H9 (cell line): ENCODE measurements around the gene SEMA3G. TPM values are rescaled to one million over a fixed set of nuclear protein-coding genes. Genes with fewer than 3 reads are reported as not detected.
A peak's percentile ranks its signal among the peaks of the same experiment; 100 is the strongest.

ENCODE experiments used
- DNase-seq: peaks from one replicate; pipeline ENCODE4 v3.0.0-alpha.2; 2017
- H2AFZ ChIP-seq: one replicate; pipeline ENCODE4 v1.6.1; 2013; ENCODE audit warnings: mild to moderate bottlenecking, low read length, control low read depth, moderate library complexity
- H2AK5ac ChIP-seq: 2 replicates; pipeline ENCODE4 v1.6.1; 2013; ENCODE audit warnings: low read length, control low read depth, mixed read lengths; ENCODE audit not compliant: insufficient read length
- H2BK120ac ChIP-seq: one replicate; pipeline ENCODE4 v1.6.1; 2013; ENCODE audit warnings: low read depth, mild to moderate bottlenecking, low read length, control low read depth, inconsistent platforms; ENCODE audit not compliant: poor library complexity, severe bottlenecking
- H2BK12ac ChIP-seq: 2 replicates; pipeline ENCODE4 v1.6.1; 2013; ENCODE audit warnings: low read length, control low read depth, mixed read lengths, low read depth; ENCODE audit not compliant: insufficient read length
- H2BK15ac ChIP-seq: 2 replicates; pipeline ENCODE4 v1.6.1; 2013; ENCODE audit warnings: low read depth, low read length, control low read depth
- H2BK20ac ChIP-seq: one replicate; pipeline ENCODE4 v1.6.1; 2013; ENCODE audit warnings: low read depth, mild to moderate bottlenecking, low read length, control low read depth, inconsistent platforms; ENCODE audit not compliant: poor library complexity, severe bottlenecking
- H2BK5ac ChIP-seq: 2 replicates; pipeline ENCODE4 v1.6.1; 2013; ENCODE audit warnings: low read length, control low read depth, mixed read lengths; ENCODE audit not compliant: insufficient read length
- H3K14ac ChIP-seq: 2 replicates; pipeline ENCODE4 v1.6.1; 2013; ENCODE audit warnings: low read length, control low read depth; ENCODE audit not compliant: insufficient read depth
- H3K18ac ChIP-seq: 2 replicates; pipeline ENCODE4 v1.6.1; 2013; ENCODE audit warnings: low read depth, mild to moderate bottlenecking, mixed read lengths, low read length, control low read depth; ENCODE audit not compliant: insufficient read length
- H3K23ac ChIP-seq: 2 replicates; pipeline ENCODE4 v1.6.1; 2013; ENCODE audit warnings: low read length, control low read depth, mixed read lengths, low read depth; ENCODE audit not compliant: insufficient read length
- H3K23me2 ChIP-seq: 2 replicates; pipeline ENCODE4 v1.6.1; 2013; ENCODE audit warnings: low read depth, mild to moderate bottlenecking, mixed read lengths, low read length, control low read depth; ENCODE audit not compliant: insufficient read length, poor library complexity, severe bottlenecking
- H3K27ac ChIP-seq: 2 replicates; pipeline ENCODE4 v1.5.1; 2013; ENCODE audit warnings: low read length, control low read depth, mixed read lengths, low read depth; ENCODE audit not compliant: insufficient read length
- H3K27me3 ChIP-seq: 2 replicates; pipeline ENCODE4 v1.6.1; 2013; ENCODE audit warnings: low read length, control low read depth, inconsistent platforms; ENCODE audit not compliant: insufficient read depth
- H3K4ac ChIP-seq: 2 replicates; pipeline ENCODE4 v1.6.1; 2013; ENCODE audit warnings: low read depth, mild to moderate bottlenecking, control low read depth, inconsistent platforms, low read length, moderate library complexity
- H3K4me1 ChIP-seq: 2 replicates; pipeline ENCODE4 v1.6.1; 2013; ENCODE audit warnings: low read length, control low read depth, inconsistent platforms; ENCODE audit not compliant: insufficient read depth
- H3K4me2 ChIP-seq: 2 replicates; pipeline ENCODE4 v1.6.1; 2013; ENCODE audit warnings: low read length, control low read depth, mixed read lengths; ENCODE audit not compliant: insufficient read length, insufficient read depth
- H3K56ac ChIP-seq: 2 replicates; pipeline ENCODE4 v1.6.1; 2013; ENCODE audit warnings: low read depth, mild to moderate bottlenecking, mixed read lengths, low read length, control low read depth; ENCODE audit not compliant: insufficient read length
- H3K79me1 ChIP-seq: 2 replicates; pipeline ENCODE4 v1.6.1; 2013; ENCODE audit warnings: low read depth, mild to moderate bottlenecking, moderate library complexity, low read length, control low read depth, inconsistent platforms; ENCODE audit not compliant: insufficient read depth, poor library complexity, severe bottlenecking
- H3K79me2 ChIP-seq: 2 replicates; pipeline ENCODE4 v1.6.1; 2013; ENCODE audit warnings: low read length, control low read depth, inconsistent platforms; ENCODE audit not compliant: insufficient read depth
- H3K9ac ChIP-seq: 2 replicates; pipeline ENCODE4 v1.6.1; 2013; ENCODE audit warnings: low read length, control low read depth, mixed read lengths; ENCODE audit not compliant: insufficient read length; ENCODE audit errors: extremely low read depth
- H3K9me3 ChIP-seq: one replicate; pipeline ENCODE4 v1.6.1; 2013; ENCODE audit warnings: low read depth, low read length, inconsistent platforms; ENCODE audit not compliant: control insufficient read depth
- H3T11ph ChIP-seq: one replicate; pipeline ENCODE4 v1.6.1; 2013; ENCODE audit warnings: mild to moderate bottlenecking, low read length, control low read depth, inconsistent platforms
- H4K20me1 ChIP-seq: one replicate; pipeline ENCODE4 v1.6.1; 2013; ENCODE audit not compliant: control insufficient read depth, insufficient read length, insufficient read depth
- H4K5ac ChIP-seq: 2 replicates; pipeline ENCODE4 v1.6.1; 2013; ENCODE audit warnings: low read depth, mild to moderate bottlenecking, mixed read lengths, low read length, control low read depth; ENCODE audit not compliant: insufficient read length
- H4K8ac ChIP-seq: replicated peaks from 2 replicates; pipeline ENCODE4 v1.6.1; 2013; ENCODE audit warnings: low read length, control low read depth, mixed read lengths, low read depth; ENCODE audit not compliant: insufficient read length
- H4K91ac ChIP-seq: 2 replicates; pipeline ENCODE4 v1.6.1; 2013; ENCODE audit warnings: low read depth, mild to moderate bottlenecking, moderate library complexity, mixed read lengths, low read length, control low read depth; ENCODE audit not compliant: insufficient read length
- H3K27ac Mint-ChIP-seq, 3 experiments: 2 replicates in 2 of 3; 3 replicates in 1 of 3; pipeline ENCODE4 v1.8.0; 2020 to 2021; ENCODE audit warnings: mixed read lengths in 3 of 3, mild to moderate bottlenecking in 1 of 3, moderate library complexity in 1 of 3
- H3K27me3 Mint-ChIP-seq: 2 replicates; pipeline ENCODE4 v1.8.0; 2021; ENCODE audit warnings: low read depth, mild to moderate bottlenecking, moderate library complexity, mixed read lengths
- H3K36me3 Mint-ChIP-seq, 3 experiments: 2 replicates in 2 of 3; 3 replicates in 1 of 3; pipeline ENCODE4 v1.8.0; 2020 to 2021; ENCODE audit warnings: low read depth in 3 of 3, mixed read lengths in 3 of 3; ENCODE audit not compliant: insufficient read depth in 1 of 3
- H3K4me1 Mint-ChIP-seq, 2 experiments: 2 replicates each; pipeline ENCODE4 v1.8.0; 2020; ENCODE audit warnings: mixed read lengths in 2 of 2
- H3K4me3 Mint-ChIP-seq, 2 experiments: 2 replicates in 1 of 2; 3 replicates in 1 of 2; pipeline ENCODE4 v1.8.0; 2020 to 2021; ENCODE audit warnings: mild to moderate bottlenecking in 2 of 2, mixed read lengths in 2 of 2, moderate library complexity in 1 of 2
- H3K9me3 Mint-ChIP-seq, 2 experiments: 2 replicates in 1 of 2; 3 replicates in 1 of 2; pipeline ENCODE4 v1.8.0; 2020; ENCODE audit warnings: mild to moderate bottlenecking in 2 of 2, mixed read lengths in 2 of 2, moderate library complexity in 1 of 2
- WGBS: extraction: QIAGEN DNeasy Blood & Tissue Kit; methylation state at CpG from one replicate; pipeline ENCODE4 v1.1.7; 2013; ENCODE audit warnings: missing lambda C conversion rate, low lambda C conversion rate, mixed read lengths; ENCODE audit not compliant: insufficient read length; ENCODE audit errors: extremely low coverage; 5-methylcytosine and 5-hydroxymethylcytosine counted together
- total RNA-seq: library from RNA; stranded (reverse); gene quantifications from 2 replicates; pipeline ENCODE4 v1.2.1, GENCODE V29; 2021
- TF ChIP-seq, protein P1 (sequence below): fragments of 200-600 bp; sonication (generic); conservative IDR thresholded peaks from 3 replicates; pipeline ENCODE4 v1.8.0; 2021; ENCODE audit warnings: antibody characterized with exemption, mild to moderate bottlenecking

The SEMA3G gene
- total RNA-seq, 1 experiment from 2014 or later, result 2.4 TPM

DNA sequence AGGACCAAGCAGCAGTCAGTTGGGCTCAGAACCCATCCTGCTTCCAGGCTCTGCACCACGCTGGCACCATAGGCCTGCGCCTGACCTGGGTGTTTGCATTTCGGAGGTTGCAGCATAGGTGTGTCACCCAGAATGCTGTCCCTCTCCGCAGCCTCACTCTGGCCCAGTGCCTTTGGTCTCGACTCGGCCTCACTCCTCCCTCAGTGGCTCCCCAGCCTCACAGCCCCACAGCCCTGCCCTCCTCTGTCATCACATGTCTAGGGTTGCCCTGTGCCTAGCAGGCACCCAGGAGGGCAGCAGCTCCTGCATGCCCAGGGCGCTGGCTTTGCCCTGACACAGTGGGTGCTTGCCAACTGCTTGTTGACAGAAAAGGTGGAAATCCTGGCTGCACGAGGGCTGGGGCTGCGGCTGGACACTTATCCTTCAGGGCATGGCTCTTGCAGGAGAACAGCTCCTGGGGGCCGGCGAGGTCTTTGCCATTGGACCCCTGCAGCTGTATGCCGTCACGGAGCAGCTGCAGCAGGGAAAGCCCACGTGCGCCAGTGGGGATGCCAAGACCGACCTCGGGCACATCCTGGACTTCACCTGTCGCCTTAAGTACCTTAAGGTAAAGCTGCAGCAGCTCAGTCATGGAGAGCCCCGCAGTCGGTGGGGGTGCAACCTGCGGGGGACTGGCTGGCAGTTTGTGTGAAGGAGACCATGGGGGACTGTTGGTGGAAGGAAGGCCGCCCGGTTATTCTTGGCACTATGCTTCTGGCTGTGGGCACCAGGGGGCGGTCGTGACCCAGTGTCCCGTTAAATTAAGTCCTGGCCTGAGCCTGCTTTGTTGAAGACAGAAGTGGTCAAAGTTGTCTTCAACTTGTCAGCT, 26.7 kb upstream of the SEMA3G start:
- DNase-seq, result peak; percentile 67
- Histone ChIP-seq H3K14ac (no peak overlapping the region), H3T11ph (no peak overlapping the region), H2BK120ac (no peak overlapping the region), H2AFZ (no peak overlapping the region), H2BK20ac (no peak overlapping the region), H3K79me2 (no peaks in the 10 kb centered on the region), H3K4me2 (no peak overlapping the region), H3K9ac (no peak overlapping the region), H2AK5ac (no peak overlapping the region), H3K9me3 (no peaks in the 10 kb centered on the region), H4K20me1 (no peaks in the 10 kb centered on the region), H3K56ac (no peak overlapping the region), H3K18ac (no peak overlapping the region), H4K5ac (no peak overlapping the region), H3K4me1 (no peaks in the 10 kb centered on the region), H3K23me2 (no peaks in the 10 kb centered on the region), H2BK5ac (no peak overlapping the region), H4K91ac (no peak overlapping the region), H3K27me3 (no peaks in the 10 kb centered on the region), H3K23ac (no peak overlapping the region), H4K8ac (no peak overlapping the region), H3K4ac (no peak overlapping the region), H3K27ac (no peak overlapping the region), H3K79me1 (no peaks in the 10 kb centered on the region), H2BK15ac (no peak overlapping the region), H2BK12ac (no peak overlapping the region)
- Mint-ChIP-seq H3K4me1 (peaks cover 0 to 6% of the 10 kb centered on the region in 2 experiments; a peak in 2 of 4 replicates), H3K4me3 (no peak overlapping the region), H3K27me3 (no peaks in the 10 kb centered on the region), H3K27ac (peak overlapping the region in 1 of 3 experiments; percentile 57; a peak in 2 of 7 replicates), H3K36me3 (peaks cover 34 to 65% (median 60%) of the 10 kb centered on the region in 3 experiments), H3K9me3 (no peaks in the 10 kb centered on the region)
- TF ChIP-seq, protein P1, sequence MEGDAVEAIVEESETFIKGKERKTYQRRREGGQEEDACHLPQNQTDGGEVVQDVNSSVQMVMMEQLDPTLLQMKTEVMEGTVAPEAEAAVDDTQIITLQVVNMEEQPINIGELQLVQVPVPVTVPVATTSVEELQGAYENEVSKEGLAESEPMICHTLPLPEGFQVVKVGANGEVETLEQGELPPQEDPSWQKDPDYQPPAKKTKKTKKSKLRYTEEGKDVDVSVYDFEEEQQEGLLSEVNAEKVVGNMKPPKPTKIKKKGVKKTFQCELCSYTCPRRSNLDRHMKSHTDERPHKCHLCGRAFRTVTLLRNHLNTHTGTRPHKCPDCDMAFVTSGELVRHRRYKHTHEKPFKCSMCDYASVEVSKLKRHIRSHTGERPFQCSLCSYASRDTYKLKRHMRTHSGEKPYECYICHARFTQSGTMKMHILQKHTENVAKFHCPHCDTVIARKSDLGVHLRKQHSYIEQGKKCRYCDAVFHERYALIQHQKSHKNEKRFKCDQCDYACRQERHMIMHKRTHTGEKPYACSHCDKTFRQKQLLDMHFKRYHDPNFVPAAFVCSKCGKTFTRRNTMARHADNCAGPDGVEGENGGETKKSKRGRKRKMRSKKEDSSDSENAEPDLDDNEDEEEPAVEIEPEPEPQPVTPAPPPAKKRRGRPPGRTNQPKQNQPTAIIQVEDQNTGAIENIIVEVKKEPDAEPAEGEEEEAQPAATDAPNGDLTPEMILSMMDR, result peak; percentile 71
- no CpG with 5 or more reads among the region's 26 CpGs for WGBS
